K562 (cell line): ENCODE measurements around the gene KCNF1. TPM values are rescaled to one million over a fixed set of nuclear protein-coding genes. Genes with fewer than 3 reads are reported as not detected.

Experiments used
- ATAC-seq: fragments of 200-7000 bp; cut with Tn5 transposase; 3 replicates; pipeline ENCODE4 v1.9.1; 2020; ENCODE audit warnings: moderate library complexity
- BruUV-seq: library from RNA; stranded (reverse); fragments of 400-500 nt; replicated peaks from 2 replicates; lab custom pipeline; 2021; lab: Mats Ljungman, UMichigan
- CTCF ChIA-PET: fragments of 300-600 bp; formaldehyde crosslinking; extraction: SDS; loops from one replicate; lab custom pipeline; 2021; ENCODE audit warnings: low intra/inter-chr PET ratio; lab: Yijun Ruan, JAX
- POLR2A ChIA-PET: fragments of 300-600, 350-650 bp; sonication (Branson Sonifier 250); formaldehyde crosslinking; extraction: SDS; loops from one replicate; lab custom pipeline; 2021; ENCODE audit warnings: antibody characterized with exemption, inconsistent platforms; lab: Yijun Ruan, JAX
- DNase-seq, 4 experiments: peaks; one replicate each; pipeline versions ENCODE4 v3.0.0 to v3.0.0-alpha.2; 2011 to 2018; ENCODE audit warnings: low spot score in 3 of 4, mixed read lengths in 3 of 4; ENCODE audit errors: extremely low read depth in 1 of 4
- FAIRE-seq: peaks from 2 replicates; lab custom pipeline; 2011; peaks lifted over from hg19 to GRCh38; lab: Jason Lieb, UNC
- H2AFZ ChIP-seq: 2 replicates; pipeline ENCODE4 v1.6.0; 2011; ENCODE audit warnings: low read depth, low read length, control low read depth, inconsistent platforms
- H3K27ac ChIP-seq: fragments of 200-600 bp; 3 replicates; pipeline ENCODE4 v1.8.0; 2011; ENCODE audit warnings: low read depth, mild to moderate bottlenecking, control low read depth, inconsistent platforms, low read length, moderate library complexity, mixed read lengths; ENCODE audit errors: extremely low read depth
- H3K27me3 ChIP-seq, 2 experiments: fragments of 300-600 bp in 1 of 2; 2 replicates in 1 of 2; 3 replicates in 1 of 2; pipeline versions ENCODE4 v1.6.0 to v1.8.0; 2011; ENCODE audit warnings: inconsistent platforms in 2 of 2, low read length in 2 of 2, mild to moderate bottlenecking in 1 of 2, mixed read lengths in 1 of 2, moderate library complexity in 1 of 2; ENCODE audit not compliant: control insufficient read depth in 2 of 2, insufficient read depth in 2 of 2
- H3K36me3 ChIP-seq: fragments of 300-600 bp; 3 replicates; pipeline ENCODE4 v1.8.0; 2011; ENCODE audit warnings: mild to moderate bottlenecking, low read length, inconsistent platforms; ENCODE audit not compliant: control insufficient read depth, insufficient read depth
- H3K4me1 ChIP-seq, 2 experiments: fragments of 200-600 bp in 1 of 2; replicated peaks in 1 of 2; 2 replicates in 1 of 2; 3 replicates in 1 of 2; pipeline versions ENCODE4 v1.5.1 to v1.8.0; 2011; ENCODE audit warnings: inconsistent platforms in 2 of 2, low read length in 2 of 2, mild to moderate bottlenecking in 1 of 2, mixed read lengths in 1 of 2, moderate library complexity in 1 of 2; ENCODE audit not compliant: control insufficient read depth in 2 of 2, insufficient read depth in 2 of 2
- H3K4me2 ChIP-seq: 2 replicates; pipeline ENCODE4 v1.6.1; 2011; ENCODE audit warnings: low read length, control low read depth, inconsistent platforms, mixed read lengths; ENCODE audit not compliant: insufficient read depth
- H3K4me3 ChIP-seq: fragments of 200-600 bp; sonication (generic), shearing (Covaris generic); 2 replicates; pipeline ENCODE4 v1.5.1; 2016; ENCODE audit warnings: control low read depth, inconsistent platforms
- H3K79me2 ChIP-seq: fragments of 200-600 bp; 3 replicates; pipeline ENCODE4 v1.8.0; 2011; ENCODE audit warnings: low read length, inconsistent platforms; ENCODE audit not compliant: control insufficient read depth, insufficient read depth
- H3K9ac ChIP-seq, 2 experiments: 2 replicates each; pipeline versions ENCODE4 v1.6.0 to v1.6.1; 2011; ENCODE audit warnings: low read depth in 2 of 2, low read length in 2 of 2, control low read depth in 1 of 2, inconsistent platforms in 1 of 2, mild to moderate bottlenecking in 1 of 2, mixed read lengths in 1 of 2; ENCODE audit not compliant: insufficient read depth in 1 of 2
- H3K9me1 ChIP-seq: one replicate; pipeline ENCODE4 v1.6.0; 2011; ENCODE audit warnings: inconsistent platforms, mild to moderate bottlenecking, low read length, moderate library complexity; ENCODE audit not compliant: control insufficient read depth, insufficient read depth
- H3K9me3 ChIP-seq: replicated peaks from 2 replicates; pipeline ENCODE4 v1.5.1; 2011; ENCODE audit warnings: low read depth, low read length, inconsistent platforms; ENCODE audit not compliant: control insufficient read depth, insufficient read depth
- H4K20me1 ChIP-seq: replicated peaks from 2 replicates; pipeline ENCODE4 v1.6.1; 2011; ENCODE audit warnings: low read length, inconsistent platforms, mixed read lengths; ENCODE audit not compliant: control insufficient read depth, insufficient read depth
- ZNF143 ChIP-seq: sonication (generic); formaldehyde crosslinking; IDR thresholded peaks from 2 replicates; pipeline ENCODE4 v1.9.0; 2022; ENCODE audit warnings: mild to moderate bottlenecking, missing genetic modification reagents
- ZNF76 ChIP-seq: fragments of 250-450 bp; sonication (Bioruptor Pico); IDR thresholded peaks from 2 replicates; pipeline ENCODE4 v1.4.0; 2020; ENCODE audit warnings: mild to moderate bottlenecking, moderate library complexity, borderline replicate concordance
- ZNF780A ChIP-seq: fragments of 250-450 bp; sonication (Bioruptor Pico); IDR thresholded peaks from 2 replicates; pipeline ENCODE4 v1.5.0; 2021; ENCODE audit warnings: mild to moderate bottlenecking
- WGBS: fragments of 100-300 bp; shearing (Covaris generic); methylation state at CpG from one replicate; pipeline ENCODE4 v1.1.6; 2016; ENCODE audit warnings: low coverage, mixed read lengths; ENCODE audit not compliant: insufficient coverage; ENCODE audit errors: missing lambda C conversion rate; 5-methylcytosine and 5-hydroxymethylcytosine counted together
- in situ Hi-C: fragments of 300-500 bp; cut with MboI; formaldehyde crosslinking; loops from 4 replicates; pipeline ENCODE4 v1.15.0; 2018; ENCODE audit warnings: inconsistent platforms, mixed read lengths
- intact Hi-C: fragments of 100-400 bp; cut with micrococcal nuclease; formaldehyde crosslinking; loops from 2 replicates; pipeline ENCODE4 v1.14.2; 2022
- polyA plus RNA-seq, 8 experiments: library from polyadenylated mRNA; depleted of rRNA in 4 of 8; stranded (reverse) in 5 of 8; unstranded in 3 of 8; fragments of >200 nt; fragmentation: Nextera tagmentation in 2 of 8; fragmentation: Illumina TruSeq in 1 of 8; extraction: Ambion mirVana in 2 of 8; extraction: Trizol in 1 of 8; gene quantifications; 2 replicates each; pipeline versions ENCODE4 v1.2.1 to v1.2.3, GENCODE V29; 2011 to 2014; ENCODE audit warnings: inconsistent platforms in 1 of 8, missing spikeins in 1 of 8
- total RNA-seq, 7 experiments: library from RNA; depleted of rRNA in 6 of 7; stranded (reverse); fragments of >200 nt in 6 of 7; fragmentation: Illumina TruSeq in 2 of 7; extraction: Trizol in 2 of 7; gene quantifications; 2 replicates each; pipeline versions ENCODE4 v1.2.1 to v1.2.3, GENCODE V29; 2011 to 2021; ENCODE audit warnings: low replicate concordance in 1 of 7
- TF ChIP-seq, protein P1 (sequence below): sonication (generic); formaldehyde crosslinking; IDR thresholded peaks from 2 replicates; pipeline ENCODE4 v1.9.0; 2022; ENCODE audit warnings: mild to moderate bottlenecking, missing genetic modification reagents
- TF ChIP-seq, protein P2 (sequence below): fragments of 250-450 bp; sonication (Bioruptor Pico); IDR thresholded peaks from 2 replicates; pipeline ENCODE4 v1.5.0; 2020; ENCODE audit warnings: mild to moderate bottlenecking, borderline replicate concordance
- TF ChIP-seq, protein P3 (sequence below): fragments of 250-450 bp; sonication (Bioruptor Pico); IDR thresholded peaks from 2 replicates; pipeline ENCODE4 v1.4.0; 2020; ENCODE audit warnings: mild to moderate bottlenecking

The KCNF1 gene
- total and polyA plus RNA-seq, 9 of the 15 experiments (the other 6 are each of a cell fraction or from before 2014, with no cell fraction given): not detected

DNA sequence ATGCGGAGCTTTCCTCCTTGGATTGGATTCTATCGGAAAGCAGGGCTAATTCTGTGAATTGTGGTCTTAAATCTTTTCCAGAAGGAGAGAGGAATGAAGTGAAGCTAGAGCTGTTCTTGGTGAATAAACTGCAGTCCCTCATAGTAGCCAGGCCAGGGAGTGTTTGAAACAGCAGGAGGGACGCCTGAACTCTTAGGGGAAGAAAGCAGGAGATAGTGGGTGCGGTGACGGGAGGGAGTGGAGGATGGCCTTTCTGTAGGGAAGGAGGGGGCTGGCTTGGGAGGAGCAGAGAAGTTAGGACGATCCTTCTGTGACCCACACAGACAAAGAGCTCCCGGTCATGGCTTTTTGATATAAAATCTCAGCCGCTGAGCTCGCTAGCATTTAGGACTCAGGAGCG lies 47.5 kb upstream of the KCNF1 start:
- Histone ChIP-seq H3K4me3 (no peak overlapping the region), H3K27ac (no peak overlapping the region)
- in situ Hi-C loops: no loop called here

More for the DNA sequence above, 47.5 kb upstream of the KCNF1 start:
- CTCF ChIA-PET: no interaction called here
- Histone ChIP-seq H3K9me1 (no peaks in the 10 kb centered on the region), H3K79me2 (no peaks in the 10 kb centered on the region), H3K4me2 (no peak overlapping the region), H3K9me3 (no peaks in the 10 kb centered on the region), H3K9ac (no peak overlapping the region), H3K36me3 (no peaks in the 10 kb centered on the region), H2AFZ (no peak overlapping the region), H3K27me3 (peaks cover 38 to 71% of the 10 kb centered on the region in 2 experiments), H3K4me1 (no peaks in the 10 kb centered on the region), H4K20me1 (peaks cover 6% of the 10 kb centered on the region; the same call in 1 of the 2 replicates)
- no peak for DNase-seq
- no peak for ATAC-seq
- 4% methylated on average over 10 of the region's 10 CpGs for WGBS
- intact Hi-C loops: no loop called here
- BruUV-seq: no TSS peak
- POLR2A ChIA-PET: interaction anchor here (1.0 to 1.7 kb wide), 2 partner anchors 10 to 32 kb away, joined by 4 to 5 read pairs; no protein-coding TSS in a partner anchor
- no peak for FAIRE-seq
- TF ChIP-seq ZNF76 (CRISPR knock-in tag): no peak
- TF ChIP-seq, protein P1, sequence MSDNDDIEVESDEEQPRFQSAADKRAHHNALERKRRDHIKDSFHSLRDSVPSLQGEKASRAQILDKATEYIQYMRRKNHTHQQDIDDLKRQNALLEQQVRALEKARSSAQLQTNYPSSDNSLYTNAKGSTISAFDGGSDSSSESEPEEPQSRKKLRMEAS (CRISPR knock-in tag): no peak
- no peak for TF ChIP-seq ZNF780A (CRISPR knock-in tag)
- TF ChIP-seq, protein P2, sequence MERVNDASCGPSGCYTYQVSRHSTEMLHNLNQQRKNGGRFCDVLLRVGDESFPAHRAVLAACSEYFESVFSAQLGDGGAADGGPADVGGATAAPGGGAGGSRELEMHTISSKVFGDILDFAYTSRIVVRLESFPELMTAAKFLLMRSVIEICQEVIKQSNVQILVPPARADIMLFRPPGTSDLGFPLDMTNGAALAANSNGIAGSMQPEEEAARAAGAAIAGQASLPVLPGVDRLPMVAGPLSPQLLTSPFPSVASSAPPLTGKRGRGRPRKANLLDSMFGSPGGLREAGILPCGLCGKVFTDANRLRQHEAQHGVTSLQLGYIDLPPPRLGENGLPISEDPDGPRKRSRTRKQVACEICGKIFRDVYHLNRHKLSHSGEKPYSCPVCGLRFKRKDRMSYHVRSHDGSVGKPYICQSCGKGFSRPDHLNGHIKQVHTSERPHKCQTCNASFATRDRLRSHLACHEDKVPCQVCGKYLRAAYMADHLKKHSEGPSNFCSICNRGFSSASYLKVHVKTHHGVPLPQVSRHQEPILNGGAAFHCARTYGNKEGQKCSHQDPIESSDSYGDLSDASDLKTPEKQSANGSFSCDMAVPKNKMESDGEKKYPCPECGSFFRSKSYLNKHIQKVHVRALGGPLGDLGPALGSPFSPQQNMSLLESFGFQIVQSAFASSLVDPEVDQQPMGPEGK (CRISPR knock-in tag): no peak
- no peak for TF ChIP-seq ZNF143 (CRISPR knock-in tag)
- TF ChIP-seq, protein P3, sequence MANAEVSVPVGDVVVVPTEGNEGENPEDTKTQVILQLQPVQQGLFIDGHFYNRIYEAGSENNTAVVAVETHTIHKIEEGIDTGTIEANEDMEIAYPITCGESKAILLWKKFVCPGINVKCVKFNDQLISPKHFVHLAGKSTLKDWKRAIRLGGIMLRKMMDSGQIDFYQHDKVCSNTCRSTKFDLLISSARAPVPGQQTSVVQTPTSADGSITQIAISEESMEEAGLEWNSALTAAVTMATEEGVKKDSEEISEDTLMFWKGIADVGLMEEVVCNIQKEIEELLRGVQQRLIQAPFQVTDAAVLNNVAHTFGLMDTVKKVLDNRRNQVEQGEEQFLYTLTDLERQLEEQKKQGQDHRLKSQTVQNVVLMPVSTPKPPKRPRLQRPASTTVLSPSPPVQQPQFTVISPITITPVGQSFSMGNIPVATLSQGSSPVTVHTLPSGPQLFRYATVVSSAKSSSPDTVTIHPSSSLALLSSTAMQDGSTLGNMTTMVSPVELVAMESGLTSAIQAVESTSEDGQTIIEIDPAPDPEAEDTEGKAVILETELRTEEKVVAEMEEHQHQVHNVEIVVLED (CRISPR knock-in tag): no peak
